GM18502 (cell line): Measurements from ENCODE around the gene THG1L.
"Not testable (repeated sequence)": the region's sequence is repeated elsewhere in the genome, so short reads cannot be mapped to it uniquely, and the experiment has no call there.

Experiments used
- ATAC-seq: cut with Tn5 transposase; IDR thresholded peaks from one replicate; pipeline ENCODE4 v1.9.1; 2021; ENCODE audit warnings: mild to moderate bottlenecking; ENCODE audit not compliant: unreplicated experiment, poor library complexity

THG1L gene

DNA sequence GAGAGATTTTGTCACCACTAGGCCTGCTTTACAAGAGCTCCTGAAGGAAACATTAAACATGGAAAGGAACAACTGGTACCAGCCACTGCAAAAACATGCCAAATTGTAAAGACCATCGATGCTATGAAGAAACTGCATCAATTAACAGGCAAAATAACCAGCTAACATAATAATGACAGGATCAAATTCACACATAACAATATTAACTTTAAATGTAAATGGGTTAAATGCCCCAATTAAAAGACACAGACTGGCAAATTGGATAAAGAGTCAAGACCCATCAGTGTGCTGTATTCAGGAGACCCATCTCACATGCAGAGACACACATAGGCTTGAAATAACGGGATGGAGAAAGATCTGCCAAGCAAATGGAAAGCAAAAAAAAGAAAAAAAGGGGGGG lies 8.3 kb upstream of the THG1L start:
- not testable (repeated sequence) for ATAC-seq

DNA sequence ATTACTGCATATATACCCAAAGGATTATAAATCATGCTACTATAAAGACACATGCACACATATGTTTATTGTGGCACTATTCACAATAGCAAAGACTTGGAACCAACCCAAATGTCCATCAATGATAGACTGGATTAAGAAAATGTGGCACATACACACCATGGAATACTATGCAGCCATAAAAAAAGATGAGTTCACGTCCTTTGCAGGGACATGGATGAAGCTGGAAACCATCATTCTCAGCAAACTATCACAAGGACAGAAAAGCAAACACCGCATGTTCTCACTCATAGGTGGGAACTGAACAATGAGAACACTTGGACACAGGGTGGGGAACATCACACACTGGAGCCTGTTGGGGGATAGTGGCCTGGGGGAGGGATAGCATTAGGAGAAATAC lies 4.6 kb upstream of the THG1L start:
- ATAC-seq = not testable (repeated sequence)

DNA sequence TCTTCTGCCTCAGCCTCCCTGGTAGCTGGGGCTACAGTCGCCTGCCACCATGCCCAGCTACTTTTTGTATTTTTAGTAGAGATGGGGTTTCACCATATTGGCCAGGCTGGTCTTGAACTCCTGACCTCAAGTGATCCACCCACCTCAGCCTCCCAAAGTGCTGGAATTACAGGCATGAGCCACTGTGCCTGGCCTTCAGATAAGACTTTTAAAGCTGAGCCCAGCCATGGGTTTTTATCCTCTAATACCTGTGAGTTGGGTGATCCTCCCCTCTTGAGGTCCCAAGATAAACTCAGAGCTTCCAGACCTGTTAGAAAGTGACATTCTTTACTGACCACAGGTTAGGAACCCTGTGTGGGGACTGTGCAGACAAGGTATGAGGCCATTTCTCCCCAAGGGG lies 3.4 kb upstream of the THG1L start:
- not testable (repeated sequence) for ATAC-seq

DNA sequence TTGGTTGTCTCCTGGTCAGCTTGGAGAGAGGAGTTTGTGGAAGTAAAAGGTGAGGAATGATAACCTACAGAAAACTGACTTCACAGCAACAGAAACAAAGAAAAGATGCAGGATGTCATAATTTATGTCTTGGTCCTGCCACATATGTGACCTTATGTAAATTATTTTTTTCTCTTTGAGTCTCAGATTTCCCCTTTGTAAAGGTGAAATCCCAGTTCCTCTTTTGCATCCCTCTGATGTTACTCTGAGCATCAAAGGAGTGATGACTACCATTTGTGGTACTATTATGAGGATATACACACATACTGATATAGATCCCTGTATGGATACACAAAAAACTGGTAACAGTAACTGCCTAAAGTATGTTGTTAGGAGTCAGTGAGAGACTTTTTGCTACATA lies 1.4 kb upstream of the THG1L start:
- ATAC-seq = peak; percentile 67

DNA sequence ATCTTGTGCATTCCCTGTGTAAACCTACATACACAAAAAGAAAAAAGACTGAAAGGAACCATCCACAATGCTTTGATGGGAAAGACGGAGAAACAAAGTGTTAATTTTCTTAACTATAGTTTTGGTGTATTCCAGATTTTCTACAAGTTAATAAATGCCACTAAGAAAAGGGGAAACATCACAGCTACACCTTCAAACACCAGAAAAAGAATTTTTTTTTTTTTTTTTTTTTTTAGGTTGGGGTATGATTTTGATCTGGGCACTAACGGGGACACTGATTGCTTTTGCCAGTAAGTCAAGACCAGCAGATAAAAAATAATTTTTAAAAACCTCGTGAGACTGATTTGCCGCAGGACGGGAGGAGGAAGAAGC lies 334 bp upstream of the THG1L start:
- no peak for ATAC-seq

DNA sequence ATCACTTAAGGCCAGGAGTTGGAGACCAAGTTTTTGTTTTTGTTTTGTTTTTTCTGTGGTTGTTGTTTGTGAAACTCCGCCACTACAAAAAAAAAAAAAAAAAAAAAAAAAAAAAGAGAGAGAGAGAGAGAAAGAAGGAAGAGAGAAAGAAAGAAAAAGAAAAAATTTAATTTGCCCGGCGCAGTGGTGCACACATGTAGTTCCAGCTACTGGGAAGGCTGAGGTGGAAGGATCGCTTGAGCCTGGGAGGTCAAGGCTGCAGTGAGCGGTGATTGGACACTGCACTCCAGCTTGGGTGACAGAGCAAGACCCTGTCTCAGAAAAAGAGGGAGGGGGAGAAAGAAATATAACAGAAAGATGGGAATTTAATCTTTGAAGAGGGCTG lies 902 bp downstream of the THG1L start:
- no peak for ATAC-seq

DNA sequence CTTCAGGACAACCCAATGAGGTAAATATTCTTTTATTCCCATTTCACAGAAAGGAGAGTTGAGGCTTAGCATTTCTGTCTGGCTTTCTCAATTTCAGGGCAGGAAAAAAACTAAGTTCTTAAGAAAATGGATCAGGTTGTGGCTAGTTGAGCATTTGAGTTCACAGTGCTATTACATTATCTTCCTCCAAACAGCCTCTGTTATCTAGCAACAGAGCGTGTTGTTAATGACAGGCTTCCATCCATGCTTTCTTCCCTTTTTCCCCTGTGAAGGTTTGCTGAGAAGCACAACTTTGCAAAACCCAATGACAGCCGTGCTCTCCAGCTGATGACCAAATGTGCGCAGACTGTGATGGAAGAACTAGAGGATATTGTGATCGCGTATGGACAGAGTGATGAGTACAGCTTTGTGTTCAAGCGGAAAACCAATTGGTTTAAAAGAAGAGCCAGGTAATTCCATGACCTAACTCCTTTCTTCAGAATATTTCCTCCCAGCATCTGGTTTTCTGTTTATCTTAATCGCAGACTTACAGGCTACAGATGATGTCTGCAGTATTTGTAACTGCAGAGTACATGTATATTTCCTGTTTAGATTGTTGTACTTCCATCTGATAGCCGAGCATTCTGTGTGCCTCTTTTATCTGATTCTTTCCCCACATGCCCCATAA lies 1.5 kb downstream of the THG1L start:
- ATAC-seq = no peak

DNA sequence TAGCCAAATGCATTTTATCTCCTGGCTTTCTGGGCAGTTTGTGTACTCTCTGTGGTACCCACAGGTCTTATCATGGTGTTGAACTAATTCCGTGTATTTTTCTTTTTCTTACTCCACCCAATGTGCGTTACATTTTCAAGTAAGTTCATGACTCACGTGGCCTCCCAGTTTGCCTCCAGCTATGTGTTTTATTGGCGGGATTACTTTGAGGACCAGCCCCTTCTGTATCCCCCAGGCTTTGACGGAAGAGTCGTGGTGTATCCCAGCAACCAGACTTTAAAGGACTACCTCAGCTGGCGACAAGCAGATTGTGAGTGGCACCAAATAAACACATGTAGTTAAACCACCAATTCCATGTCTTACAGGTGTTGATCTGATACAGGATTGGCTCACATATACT lies 3.2 kb downstream of the THG1L start:
- no peak for ATAC-seq

DNA sequence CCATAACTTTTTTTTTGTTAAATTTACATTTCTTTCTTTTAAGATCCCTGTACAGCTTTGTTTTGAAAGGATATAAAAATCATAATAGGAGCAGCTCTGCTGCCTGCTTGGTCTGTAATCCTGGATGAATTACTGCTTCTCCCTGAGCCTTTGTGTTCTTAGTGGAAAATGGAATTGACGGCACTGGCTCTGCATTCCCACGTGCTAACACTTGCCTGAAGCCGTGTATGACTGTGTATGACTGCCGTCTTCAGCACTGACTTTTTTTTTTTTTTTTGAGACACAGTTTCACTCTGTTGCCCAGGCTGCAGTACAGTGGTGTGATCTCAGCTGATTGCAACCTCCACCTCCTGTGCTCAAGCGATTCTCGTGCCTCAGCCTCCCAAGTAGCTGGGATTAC lies 4.8 kb downstream of the THG1L start:
- ATAC-seq = no peak

DNA sequence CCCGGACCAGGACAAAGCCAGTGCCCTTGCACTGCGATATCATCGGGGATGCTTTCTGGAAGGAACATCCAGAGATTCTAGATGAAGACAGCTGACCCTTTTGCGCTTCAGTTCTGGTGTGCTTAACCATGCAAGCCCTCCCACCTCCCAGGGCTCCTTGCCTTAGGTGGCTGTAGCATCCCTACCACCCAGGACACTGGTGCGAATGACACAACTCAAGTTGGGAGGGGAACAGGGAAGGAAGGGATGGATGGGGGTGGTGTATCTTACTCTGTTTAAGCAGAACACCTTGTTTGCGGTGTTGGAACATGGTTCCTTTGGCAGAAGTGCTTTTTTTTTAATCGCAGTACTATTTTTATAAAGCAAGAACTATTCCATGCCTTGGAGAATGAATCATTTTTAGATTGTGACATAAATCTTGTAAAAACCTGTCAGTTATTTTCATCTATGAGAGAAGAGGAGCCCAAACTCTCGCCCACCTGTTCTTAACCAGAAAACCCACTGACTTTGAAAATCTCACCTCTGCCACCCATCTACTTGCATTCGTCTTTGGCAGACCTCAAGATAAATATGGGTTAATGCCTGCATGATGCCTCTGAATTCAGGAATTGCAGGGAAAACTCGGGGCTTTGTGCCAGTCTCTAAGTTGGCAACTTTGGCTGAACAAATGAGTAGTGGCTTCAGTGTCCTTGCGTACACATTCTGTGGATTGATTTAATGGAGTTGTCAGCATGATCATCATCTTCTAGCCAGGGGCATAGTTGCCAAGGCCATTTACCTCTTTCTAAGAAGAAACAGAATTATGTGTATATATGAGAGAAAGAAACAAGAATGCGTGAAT lies 8.4 kb downstream of the THG1L start:
- no peak for ATAC-seq

DNA sequence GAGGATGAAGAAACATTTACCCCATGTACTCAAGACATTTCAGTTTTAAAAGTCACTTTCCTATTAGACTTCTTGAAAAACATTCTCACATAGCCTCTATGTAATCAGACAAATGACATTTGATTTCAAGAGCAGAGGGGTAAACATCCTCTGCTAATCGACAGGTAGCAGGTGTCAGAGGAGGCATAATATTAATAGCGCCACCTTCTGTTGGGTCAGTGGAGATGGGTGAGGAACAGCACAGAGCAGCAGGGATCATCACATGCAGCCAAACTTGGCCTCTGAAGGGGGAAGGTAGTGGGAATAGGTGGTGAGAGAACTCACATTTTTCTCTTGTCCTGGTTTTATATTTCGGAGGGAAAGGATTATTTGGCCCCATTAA lies 9.0 kb downstream of the THG1L start:
- ATAC-seq = no peak

DNA sequence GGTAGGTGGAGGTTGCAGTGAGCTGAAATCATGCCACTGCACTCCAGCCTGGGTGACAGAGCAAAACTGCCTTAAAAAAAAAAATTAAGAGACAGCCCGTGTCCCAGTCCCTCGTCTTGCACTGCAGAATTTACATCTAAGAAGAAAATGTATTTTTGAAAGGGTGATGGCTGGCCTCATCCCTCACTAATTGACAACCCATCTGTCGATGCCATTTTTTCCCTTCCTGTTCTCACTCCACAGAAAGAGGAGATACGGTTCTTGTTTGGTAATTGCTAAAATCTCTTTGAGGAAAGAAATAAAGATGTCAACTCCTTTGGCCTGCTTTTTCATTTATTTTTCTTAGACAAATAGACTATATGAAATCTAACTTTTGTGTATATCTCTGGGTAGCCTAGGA lies 9.9 kb downstream of the THG1L start:
- ATAC-seq = no peak

DNA sequence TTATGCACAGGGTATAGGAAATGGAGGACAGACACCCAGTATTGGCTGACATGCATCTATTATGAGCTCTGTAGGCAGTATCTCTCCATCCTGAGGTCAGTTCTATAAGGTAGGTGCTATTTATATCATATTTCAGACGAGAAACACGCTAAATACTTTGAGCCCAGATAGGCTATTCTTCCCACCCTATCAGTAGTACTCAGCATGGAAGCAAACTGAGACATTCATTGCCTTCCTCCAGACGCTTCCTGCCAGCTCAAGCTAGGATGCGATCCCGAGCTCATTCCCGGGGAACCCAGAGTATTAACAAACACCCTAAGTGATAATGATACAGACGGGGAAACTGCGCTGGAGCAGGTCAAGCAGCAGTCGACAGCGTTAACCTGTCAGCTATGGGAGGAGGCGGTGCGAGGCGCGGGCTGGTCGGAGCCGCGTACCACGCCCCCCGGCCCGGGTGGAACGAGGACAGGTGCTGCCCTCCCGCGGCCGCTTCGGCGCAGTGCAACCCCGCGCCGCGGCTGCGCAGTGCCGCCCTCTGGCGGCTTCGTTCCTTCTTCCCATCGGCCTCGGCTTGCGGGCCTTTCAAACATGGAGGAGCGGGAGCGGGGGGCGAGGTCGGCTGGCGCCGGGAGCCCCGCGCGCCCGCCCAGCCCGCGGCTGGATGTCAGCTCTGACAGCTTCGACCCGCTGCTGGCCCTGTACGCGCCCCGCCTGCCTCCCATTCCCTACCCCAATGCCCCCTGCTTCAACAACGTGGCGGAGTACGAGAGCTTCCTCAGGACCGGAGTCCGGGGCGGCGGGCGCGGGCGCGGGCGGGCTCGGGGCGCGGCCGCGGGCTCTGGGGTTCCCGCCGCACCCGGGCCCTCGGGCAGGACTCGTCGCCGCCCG lies 12.2 kb downstream of the THG1L start, which contains the start of gene LSM11:
Gene LSM11, plus strand, starts transcription at position 550 of the 888 bp plus-strand sequence. Its CDS starts 39 bp downstream, at position 589.
- peak; percentile 90 for ATAC-seq

DNA sequence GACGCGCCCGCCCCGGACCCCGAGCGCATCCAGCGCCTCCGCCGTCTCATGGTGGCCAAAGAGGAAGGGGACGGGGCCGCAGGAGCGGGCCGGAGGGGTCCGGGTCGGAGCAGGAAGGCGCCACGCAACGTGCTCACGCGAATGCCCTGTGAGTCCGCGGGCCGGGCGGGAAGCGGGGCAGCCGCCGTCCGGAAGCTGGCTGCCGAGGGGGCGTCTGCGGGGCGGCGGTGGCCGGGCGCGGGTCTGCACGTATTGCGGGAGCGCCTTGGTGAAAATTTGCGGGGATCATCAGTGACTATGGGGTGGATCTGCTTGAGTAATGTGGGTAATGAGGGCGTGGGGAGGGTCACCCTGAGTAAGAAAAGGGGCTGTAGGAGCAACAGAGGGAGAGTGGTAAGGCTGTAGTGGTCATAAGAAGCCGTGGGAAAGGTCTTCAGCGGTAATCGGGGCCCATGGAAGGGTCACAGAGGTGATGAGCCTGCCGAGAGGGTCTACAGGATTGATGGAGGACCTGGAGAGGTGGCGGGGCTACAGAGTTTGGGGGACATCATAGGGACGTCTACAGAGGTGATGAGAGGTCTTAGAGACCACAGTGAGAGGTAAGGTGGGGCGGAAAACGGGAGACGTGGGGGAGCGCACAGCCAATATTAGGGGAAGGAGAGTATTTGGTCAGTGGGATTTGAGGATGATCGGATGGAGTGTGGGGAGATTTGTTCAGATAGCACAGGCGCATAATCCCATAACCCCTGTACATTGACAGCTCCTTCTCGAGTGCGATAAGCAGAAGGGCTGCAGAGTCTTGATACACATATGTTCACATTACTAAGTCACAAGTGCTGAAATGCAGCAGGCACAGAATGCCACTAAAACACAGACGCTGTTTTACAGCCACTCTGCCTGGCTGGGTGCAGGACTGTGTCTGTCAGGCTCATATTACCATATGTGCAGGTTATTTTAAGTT lies 13.1 kb downstream of the THG1L start:
- ATAC-seq = peak; percentile 26

DNA sequence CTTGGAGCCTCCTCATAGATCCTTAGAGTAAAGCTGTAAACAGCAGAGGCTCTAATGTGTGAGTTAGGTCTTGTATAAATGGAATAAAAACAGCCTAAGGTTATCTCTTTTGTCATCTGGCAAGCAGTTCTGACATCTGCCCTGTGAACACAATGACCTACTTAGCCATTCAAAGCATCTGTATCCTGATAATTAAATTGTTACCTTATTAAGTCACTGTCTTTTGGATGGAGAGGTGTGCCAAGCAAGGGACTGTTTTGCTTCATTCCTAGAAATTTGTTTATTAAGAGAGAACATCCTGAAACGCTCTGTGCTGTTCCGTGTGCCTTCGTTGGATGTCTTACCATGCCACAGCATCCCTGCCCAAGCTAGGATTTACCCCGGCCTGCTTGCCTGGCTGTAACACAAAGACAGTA lies 13.8 kb downstream of the THG1L start:
- ATAC-seq = no peak

DNA sequence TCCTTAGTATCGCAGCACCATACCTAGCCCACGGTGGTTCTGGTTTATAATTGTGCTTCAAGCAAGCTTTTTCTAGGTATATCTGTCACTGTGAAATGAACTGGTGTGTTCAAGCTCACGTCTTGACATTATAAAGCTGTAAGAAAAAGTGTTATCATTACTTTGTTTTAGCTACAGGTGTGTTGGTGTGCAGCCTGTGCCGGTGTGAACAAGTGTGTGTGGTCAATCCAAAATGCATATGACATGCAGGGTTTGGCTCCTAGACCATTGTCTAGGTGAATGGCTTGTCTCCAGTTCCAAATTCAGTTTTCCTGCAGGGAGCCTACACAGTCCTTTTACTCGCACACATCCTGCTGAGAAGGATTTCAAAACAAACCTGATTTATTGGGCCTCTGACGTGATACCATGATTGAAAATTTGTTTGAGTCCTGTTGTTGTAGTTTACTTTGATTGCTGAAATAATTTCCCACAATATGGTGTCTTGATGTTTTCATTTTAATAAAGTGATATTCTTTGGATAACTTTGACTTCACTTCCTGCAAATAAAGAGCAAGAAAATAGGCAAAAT lies 16.0 kb downstream of the THG1L start:
- no peak for ATAC-seq

DNA sequence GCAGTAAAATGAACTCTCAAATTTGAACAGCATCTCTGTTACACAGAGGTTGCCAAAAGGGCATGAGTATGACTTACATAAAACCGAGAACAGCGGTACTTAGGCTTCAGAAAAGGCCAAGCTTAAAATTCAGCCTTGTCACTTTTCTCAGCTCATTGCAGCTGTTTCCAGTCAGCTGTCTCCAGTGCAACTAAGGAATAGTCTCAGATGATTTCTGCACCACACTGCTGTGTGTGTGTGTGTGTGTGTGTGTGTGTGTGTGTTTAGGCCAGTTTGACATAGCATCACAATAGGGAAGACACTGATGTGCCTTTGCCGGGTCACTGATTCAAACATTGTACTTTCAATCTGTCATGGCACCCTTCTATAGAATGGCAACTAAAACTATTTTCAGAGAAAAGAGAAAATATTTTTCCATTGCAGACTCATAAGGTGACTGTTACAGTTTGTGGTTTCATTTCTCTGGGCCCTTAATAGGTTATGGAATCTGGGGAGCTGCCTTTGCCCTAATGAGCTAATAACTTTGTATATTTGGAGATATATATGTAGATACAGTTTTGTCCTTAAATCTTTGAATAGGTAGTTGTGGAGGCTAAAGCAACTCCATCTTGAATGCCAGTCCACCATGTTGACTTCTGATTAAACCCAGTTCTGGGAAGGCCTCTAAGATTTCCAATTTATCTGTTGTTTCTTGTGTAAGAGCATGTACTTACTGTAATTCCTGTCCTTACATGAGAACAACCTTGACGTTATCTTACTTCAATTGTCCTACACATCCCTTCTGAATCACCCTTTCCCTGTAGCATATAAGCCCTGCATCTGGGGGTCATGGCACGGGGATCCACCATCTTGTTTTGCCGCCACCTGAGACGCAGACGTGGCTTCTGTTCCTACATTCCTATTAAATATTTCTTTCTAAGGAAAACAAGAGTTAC lies 16.8 kb downstream of the THG1L start:
- no peak for ATAC-seq

DNA sequence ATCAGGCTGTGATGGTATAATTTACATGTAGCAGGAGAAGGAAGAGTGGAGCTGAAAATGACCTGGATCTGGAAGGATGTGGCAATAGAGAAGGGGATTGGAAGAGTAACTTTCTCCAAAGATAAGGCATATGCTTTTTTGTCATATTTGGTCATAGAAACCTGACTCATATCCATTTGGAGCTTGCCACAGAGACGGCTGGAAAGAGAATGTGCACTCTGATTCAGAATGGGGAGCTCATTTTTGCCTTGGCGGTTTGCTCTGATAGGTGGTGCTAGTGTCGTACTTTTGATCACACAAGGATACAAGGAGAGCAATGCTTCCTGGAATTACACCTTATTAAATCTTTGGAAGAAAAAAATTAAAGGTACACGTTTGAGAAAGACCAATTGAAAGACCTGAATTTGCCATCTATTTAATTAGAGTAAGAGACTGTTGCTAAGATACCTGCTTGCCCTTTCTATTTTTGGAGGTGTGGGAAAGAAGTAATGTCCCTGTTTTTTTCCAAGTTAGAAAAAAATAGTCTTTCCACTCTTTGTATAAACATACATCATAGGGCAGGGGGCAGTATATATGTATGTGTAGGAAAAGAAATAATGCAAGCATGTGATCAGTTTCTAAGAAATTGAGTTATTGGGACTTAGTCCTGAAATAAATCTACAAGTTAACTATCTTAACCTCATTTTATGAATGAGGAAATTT lies 17.7 kb downstream of the THG1L start:
- ATAC-seq = no peak
